Activated T-cell treated with anti-CD3 and anti-CD28 coated beads for 1 hour (primary cell): ENCODE data around the gene FGF10.

Experiments used
- DNase-seq: peaks from one replicate; pipeline ENCODE4 v3.0.0-alpha.2; 2020; ENCODE audit warnings: low read depth

FGF10 gene

DNA sequence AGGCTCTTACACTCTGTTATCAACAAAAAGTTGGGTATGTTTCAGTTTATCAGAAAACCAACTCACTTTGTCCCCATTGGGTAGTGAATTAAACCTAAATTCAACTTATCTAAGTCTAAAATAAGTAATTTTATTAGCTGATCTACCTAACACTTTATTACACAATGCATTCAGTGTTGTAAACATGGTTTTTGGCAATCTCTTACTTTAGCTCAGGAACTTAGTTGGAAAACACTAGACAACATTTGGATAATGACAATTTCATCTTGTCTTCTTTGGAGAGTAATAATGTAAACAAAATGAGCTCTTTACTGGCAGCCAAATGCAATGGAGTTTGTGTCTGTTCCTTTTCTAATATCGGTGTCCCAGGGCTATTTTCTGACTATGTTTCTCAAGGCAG is 33.0 kb downstream of the FGF10 start:
- no peak for DNase-seq

DNA sequence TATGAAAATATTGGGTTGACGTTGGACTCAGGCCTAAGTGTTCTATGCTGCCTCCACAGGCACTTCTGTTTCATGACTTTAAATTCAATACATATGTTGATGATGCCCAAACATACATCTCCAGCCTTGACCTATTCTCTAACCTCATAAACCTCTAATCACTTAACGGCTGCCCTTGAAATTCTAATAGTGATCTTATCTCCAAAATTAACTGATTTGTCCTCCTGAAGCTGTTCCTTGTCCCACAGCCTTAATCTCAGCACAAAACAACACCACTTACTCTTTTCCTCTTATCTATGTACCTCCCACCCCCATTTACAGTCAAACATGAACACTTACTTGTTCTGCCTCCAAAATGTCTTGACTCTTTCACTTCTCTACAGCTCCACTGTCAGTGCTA is 43.3 kb downstream of the FGF10 start:
- no peak for DNase-seq

DNA sequence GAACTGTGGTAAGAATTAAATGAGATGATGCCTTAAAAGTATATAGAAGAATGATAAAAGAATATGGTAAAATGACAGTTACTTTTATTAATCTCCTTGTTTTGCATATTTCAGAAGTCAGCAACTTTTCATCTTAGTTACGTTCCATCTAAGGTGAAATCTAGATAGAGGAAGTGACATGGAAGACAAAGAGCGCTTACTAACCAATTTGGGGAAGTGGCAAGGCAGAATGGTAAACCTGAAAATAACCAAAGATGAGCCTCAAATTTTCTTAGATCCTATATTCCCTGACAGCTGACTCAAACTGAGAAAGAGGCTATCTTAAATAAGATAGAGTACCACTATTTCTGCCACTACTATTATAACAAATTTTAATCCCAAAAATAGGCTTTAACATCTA is 52.5 kb downstream of the FGF10 start:
- DNase-seq: no peak

DNA sequence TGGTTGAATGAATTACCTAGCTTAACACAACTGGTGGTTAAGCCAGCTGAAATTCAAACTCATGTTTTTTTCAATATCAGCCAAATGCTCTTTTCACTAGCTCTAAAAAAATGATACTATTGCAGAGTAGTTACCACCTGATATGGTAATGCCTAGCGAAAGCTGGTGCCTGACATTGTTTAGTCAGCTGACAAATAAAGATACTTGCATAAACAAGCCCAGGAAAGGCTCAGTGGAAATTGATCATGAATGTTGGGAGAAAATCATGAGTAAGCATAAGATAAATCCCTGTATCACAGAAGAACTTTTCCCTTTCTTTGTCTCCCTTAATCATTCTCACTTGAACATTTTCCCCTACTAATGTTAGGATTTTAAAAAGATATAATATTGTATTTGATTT is 54.6 kb downstream of the FGF10 start:
- no peak for DNase-seq

DNA sequence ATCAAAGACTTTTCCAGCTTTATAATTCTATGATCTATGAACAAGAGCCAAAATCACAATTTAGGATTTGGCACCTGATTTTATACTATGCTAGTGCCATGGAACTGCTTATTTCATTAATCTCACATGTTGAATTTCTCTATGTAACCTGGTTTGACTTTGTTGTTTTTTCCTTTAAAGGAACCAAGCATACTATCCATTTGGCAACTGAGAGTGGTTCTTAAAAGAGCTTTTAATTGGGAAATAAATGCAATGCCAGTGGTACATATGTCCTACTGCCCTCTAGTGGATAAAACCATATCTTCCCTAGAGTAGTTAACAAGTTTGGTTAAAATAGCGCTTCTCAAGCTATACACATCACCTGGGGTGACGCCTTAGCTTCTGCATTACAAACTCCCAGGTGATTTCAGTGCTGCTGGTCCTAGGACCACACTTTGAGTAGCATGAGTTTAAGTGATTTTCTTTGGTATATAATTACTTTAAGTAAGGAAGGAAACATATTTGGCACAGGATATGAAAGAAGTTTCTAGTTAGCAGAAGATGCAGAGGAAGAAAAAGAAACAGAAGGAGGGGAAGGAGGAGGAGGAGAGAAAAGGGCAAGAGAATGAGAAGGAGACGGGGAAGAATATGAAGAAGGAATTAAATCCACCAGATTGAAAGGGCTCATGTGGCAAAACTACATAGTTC is 56.8 kb downstream of the FGF10 start:
- no peak for DNase-seq

DNA sequence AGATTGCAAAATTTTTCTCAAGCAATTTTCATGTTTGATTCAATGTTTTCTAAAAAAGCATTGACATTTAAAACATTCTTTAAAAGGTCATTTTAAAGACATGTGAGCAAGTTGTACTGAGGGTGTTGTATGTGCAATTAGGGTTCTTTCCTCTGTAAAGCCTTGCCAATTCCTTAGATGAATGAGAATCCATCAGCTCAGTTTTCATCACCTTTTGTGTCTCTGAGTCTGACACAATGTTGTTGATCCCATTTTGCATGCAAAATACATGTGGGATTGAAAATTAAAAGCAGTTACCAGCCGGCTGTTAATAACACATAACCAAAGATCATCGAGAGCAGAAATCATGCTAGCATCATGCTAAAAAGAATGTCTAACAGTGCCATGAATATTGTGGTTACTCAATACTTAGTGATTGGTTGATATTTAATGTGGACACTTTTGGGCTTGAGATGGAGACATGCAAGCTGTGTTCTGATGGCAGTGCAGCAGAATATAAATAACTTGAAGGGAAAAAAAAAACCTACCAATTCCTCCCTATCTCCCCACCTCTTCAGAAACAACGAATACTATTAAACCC is 57.7 kb downstream of the FGF10 start:
- no peak for DNase-seq

DNA sequence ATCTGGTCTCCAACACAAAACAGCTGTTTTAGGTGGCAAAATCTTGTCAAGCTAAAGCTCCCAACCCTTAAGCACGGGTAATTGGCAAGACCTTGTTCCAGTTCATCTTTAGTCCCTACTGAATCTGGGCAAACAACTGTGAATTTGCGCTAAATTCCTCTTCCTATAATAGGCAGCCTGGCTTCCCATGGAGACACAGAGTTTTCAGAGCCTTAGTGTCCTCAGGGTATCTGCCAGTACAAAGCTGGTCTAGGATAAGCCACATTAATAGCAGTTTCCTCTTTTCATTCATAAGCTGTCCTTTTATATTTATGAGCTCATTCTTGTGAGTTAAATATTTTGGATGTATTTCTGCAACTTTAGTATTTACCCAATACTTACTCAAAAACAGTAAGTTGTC is 59.5 kb downstream of the FGF10 start:
- no peak for DNase-seq

DNA sequence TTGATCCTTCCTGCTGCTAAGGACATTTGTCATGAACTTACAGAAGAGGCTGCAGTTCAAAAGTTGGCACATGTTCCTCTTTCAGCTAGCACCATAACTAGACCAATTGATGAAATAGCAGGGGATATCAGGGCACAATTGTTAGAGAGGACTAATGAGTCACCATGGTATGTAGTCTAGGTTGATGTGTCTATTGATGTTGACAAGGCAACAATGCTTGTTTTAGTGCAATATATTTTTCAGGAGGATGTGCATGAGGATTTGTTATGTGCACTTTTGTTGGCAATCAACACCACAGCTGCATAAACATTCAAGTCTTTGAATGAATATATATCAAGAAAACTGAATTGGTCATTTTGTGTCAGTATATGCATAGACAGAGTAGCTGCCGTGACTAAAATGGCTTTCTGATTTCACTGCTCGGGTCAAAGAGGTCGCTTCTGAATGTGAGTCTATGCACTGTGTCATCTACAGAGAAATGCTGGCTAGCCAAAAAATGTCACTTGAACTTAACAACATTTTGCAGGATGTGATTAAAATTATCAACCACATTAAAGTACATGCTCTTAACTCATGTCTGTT is 68.0 kb downstream of the FGF10 start:
- DNase-seq: no peak

DNA sequence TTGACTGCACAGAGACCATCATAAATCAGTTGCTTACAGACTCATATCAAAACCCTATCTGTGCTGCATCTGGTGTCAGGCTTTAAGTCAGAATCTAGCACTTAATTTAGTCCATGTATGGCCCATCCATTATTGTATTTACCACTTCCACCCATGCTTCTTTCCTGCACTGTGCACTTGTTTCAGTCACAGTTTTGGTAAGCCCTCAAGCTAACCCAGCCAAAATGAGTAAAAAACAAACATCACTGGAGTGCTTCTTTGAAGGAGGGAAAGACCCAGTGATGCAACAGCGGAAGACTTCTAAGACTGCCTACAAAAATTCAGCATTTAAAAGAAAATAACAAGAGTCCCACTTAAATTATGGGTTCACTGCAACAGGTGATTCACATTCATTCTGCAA is 69.0 kb downstream of the FGF10 start:
- DNase-seq: no peak

DNA sequence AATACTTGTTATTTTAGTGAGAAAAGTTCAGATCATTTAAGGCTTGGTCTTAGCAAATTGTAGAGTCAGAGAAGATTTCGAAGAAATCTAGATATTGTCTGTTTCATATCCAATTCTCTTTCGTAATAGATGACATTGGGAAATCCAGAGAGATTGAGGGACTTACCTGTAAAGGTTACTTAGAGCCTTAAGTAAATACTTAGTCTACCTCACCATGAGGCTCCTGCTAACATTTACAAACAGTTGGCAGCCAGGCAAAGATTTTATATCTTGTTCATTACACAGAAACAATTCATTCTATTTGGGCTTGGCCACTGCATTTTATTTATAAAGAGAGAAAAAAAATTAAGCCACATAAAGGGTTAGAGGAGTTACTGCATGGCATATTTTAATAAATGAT is 70.3 kb downstream of the FGF10 start:
- no peak for DNase-seq

DNA sequence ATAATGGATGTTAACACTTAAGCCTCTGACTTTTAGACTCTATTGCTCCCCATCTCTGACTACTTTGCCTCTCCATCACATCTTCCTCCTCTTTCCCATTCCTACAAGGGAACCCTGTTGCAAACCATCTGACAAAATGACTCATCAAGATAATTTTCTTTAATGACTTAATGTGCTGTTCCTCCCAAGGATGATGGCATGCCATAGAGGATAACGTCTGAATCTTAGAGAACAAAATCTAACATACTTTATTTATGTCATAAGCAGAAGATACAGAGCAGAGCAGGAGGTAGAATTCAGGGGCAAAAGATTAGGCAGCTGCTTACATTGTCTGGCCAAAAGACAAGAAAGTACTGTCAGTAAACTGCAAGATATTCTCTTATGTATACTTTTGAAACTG is 76.8 kb downstream of the FGF10 start:
- DNase-seq: no peak

DNA sequence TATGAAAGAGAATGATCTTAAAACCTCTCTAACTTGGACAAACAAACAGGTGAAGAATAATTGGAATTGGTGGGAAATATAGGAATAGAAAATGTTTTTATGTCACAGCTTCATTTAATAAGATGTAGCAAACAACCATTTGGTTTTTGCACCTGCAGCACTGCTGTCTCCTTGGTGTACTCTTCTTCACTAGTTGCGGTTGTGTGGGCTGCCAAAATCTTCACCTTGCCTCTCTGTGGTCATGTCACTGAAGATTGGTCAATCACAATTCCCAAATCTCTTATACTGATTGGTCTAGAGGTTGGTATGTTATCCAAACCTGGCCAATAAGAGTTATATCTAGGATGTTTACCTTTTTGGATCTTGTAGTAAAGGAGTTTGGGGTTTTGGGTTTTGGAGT is 88.7 kb downstream of the FGF10 start:
- DNase-seq: no peak

DNA sequence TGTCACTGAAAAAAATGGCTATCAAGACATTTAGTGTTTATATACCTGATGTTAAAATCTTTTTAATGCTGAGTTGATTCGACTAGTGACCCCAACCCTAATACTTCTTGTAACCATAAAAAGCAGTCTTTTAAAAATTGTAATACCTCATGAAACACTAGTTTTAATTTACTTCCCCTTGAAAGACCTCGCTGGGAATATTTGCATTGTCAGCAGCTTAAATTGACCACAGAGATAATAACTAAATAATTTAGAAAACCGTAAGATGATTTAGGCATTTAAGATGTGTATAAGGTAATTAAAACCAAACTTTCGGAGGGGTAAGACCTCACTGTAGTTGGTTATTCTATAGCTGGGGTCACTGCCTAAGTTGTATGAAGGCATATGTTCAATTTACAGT is 89.8 kb downstream of the FGF10 start:
- DNase-seq: no peak

DNA sequence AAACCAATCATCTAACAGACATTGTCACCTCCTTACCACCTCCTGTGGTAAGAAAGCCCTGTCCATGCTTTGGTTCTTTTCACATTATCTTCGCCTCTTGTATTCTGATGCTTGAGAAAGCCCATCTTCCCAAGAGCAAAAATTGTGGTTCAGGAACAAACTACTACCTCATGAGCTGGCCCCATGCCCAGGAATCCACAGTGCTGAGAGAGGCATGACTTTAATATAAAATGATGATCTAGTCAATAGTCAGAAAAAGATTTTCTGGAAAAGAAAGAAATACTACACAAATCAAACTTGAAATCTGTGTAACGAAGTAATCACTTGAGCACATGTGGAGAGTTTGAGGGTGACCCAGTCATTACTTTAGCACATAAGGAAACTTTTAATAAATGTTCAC is 94.7 kb downstream of the FGF10 start:
- no peak for DNase-seq

DNA sequence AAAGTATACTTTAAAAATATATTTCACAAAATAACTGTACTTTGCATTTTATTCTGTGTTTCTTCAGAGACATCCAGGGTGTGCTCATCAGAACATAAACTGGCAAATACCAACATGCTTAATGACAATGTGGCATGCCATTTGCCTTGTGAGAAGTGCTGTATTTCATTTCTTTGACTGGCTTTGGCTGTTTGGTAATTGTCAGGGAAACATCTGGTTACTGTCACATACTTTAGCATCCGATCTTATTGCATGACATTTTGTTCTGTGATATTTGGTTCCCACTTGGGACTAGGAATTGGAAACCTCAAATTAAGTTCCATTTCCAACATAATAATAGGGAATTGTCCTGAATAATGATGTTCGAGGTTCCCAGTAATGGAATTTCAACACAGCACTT is 96.5 kb downstream of the FGF10 start:
- no peak for DNase-seq

DNA sequence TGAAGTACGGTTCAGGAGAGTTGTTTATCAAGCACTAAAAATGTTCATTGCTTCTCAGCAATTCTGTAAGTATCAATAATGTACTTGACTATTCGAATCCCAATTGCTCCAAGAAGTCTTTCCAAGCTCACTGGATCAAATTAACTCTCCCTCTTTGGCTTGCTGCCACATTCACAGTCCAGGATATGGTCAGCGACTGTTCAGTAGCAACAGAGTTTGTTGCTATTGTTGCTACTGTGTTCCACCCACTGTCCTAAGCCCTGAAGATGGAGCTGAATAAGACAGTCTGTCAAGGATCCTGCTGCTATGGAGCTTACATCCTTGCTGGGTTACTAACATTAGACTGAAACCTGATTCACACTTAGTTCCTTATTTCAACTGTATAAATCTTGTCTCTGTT is 110.8 kb downstream of the FGF10 start:
- no peak for DNase-seq

DNA sequence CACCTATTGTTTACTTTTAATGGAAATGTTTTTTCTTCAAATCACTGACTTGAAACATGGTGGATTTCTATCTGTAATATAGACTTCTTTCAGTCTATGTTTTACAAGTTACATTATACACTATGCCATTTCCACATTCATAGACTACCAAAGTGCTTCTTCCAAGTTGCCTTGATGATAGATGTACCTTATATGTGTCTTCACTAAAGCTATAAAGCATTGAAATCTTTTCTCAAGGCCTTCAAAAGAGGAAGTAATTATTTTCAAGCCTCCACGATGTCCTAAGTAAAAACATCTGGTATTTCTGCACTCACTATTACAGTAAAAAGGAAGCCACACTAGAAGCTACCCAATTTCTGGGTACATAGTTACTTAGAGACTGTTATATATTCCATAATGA is 113.3 kb downstream of the FGF10 start:
- DNase-seq: no peak

DNA sequence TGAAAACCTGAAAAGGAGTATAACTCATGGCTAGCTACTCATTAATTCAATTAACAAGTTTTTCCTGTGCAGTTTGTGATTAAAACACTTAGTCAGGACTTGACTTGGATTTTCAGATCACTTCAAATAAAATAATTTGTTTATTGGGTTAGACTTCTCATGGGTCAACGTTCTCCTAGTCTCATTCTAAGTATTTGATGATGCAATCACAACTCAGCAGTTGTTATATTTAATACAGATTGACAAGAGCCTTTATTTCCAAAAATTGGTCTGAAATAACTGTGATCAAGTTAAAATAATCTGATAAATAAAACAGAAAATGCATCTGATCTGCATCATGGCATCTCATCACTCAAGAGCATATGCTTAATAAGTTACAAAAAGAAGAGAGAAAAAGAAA is 113.9 kb downstream of the FGF10 start:
- DNase-seq: no peak

DNA sequence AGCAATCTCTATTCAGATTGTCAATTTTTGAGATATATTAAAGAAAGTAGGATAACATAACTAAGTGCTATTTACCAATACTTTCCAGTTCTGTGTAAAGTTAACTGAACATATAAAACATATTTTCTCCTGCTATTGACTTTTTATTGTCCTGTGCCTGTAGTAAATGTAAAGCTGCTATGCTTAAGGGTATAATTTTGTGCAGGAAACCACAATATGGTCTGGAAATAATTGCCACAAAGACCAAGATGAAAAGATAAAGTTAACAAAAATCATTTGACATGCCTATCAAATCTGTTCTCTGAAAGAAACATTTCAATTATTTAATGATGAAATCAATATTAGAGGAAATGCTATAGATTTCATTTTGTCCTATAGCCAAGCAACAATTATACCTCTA is 121.3 kb downstream of the FGF10 start:
- no peak for DNase-seq

DNA sequence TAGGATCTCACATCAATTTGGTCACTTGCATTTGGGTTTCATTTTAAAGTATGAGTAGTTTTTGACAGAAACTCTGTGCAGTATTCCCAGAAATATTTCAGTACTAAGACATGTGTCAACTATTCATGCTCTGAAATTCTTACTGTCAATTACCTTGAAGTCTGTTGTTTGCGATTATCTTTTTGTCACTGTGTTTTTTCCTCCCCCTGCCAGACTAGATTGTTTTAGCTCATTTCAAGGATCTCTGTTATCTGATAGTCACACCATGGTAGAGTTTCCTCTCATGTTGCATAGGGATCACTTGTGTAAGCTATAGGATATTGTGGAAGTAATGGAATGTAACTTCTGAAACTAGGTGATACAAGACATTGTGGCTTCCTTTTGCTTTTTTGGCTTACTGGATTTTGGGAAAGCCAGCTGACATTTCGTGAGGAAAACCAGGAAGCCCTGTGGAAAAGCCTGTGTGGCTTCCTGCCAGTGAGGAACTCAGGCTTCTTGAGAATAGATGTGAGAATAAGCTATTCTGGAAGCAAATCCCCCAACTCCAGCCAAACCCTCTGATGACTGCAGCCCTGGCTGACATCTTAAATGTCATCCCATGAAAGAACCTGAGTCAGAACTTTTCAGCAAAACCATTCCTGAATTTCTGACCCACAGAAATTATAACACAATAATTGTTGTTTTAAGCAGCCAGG is 122.2 kb downstream of the FGF10 start:
- DNase-seq: no peak

DNA sequence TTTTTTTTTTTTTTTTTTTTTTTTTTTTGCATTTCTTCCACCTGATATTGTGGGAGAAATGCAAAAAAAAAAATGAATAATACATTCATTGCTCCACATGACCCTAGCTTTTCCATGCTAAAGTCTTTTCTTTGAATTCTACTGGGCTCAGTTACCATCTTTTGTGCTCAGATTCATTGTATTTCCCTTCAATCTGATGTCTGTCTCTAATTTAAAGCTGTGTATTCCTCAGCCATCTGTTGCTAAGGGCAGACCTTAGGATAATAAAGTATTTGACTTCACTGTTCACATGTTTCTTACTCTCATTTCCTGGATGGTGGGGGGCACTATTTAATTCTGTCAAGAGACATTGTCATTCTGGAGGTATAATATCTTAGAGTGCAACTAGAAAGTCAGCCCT is 123.5 kb downstream of the FGF10 start:
- DNase-seq: no peak

DNA sequence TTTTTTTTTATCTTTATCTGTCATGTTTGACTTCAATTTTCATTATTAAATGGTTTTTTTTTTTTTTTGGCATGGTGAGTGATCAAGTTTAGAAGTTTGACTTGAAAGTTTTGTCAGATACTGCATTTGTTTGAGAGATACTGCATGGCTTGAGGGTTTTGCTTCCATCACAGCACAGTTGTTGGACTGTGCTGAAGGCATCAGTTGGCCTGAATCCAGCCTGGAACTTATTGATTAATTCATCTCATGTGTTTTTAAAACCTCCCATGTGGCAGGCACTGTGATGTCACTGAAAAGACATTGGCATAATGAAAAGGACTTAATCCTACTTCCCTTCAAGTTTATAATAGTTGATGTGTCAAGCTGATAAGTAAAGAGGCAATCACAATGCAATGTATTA is 128.4 kb downstream of the FGF10 start:
- no peak for DNase-seq

DNA sequence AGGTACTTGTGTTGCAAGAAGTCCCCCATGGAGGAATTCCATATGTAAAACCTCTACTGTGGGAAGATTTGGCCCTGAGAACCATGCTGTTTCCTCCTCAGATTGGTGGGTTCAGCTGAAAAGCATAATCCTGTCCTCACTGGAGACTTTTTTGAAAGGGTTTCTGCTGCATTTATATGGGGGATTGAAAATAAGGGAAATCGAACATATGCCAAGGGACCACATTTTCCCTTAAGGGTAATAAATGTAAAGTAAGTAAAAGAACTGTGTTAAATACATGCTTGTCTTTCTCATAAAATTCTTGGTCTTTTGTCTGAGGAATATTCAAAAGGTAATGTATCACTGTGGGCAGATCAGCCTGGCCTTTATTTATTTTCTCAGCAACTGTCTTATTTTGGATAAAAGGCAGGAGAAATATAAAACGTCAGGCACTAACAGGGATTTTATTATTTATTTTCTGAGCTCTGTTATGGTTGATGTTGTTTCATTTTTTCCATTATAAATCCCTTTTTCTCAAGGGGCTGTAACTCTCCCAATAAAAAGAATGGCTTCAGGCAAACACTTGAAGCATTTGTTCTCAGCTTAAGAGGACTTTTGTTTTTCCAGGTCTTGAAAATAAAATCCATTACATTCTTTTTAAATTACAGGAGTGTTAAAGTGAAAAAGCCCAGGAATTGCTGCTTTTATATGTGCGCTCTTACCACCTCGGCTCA is 131.4 kb downstream of the FGF10 start:
- no peak for DNase-seq
